NK-92 treated with Interleukin-12 subunit alpha and Interleukin-12 subunit beta, amount 100 ng/mL, for 24 hours (cell line): ENCODE measurements around the gene CRTAC1.
A peak's percentile ranks its signal among the peaks of the same experiment; 100 is the strongest.

ENCODE experiments used
- DNase-seq: peaks from one replicate; lab custom pipeline; 2025; lab: John Stamatoyannopoulos, UW

The CRTAC1 gene

GRCh38 chr10:97896756-97897358, 133.6 kb downstream of the CRTAC1 start:
- DNase-seq = no peak

DNA sequence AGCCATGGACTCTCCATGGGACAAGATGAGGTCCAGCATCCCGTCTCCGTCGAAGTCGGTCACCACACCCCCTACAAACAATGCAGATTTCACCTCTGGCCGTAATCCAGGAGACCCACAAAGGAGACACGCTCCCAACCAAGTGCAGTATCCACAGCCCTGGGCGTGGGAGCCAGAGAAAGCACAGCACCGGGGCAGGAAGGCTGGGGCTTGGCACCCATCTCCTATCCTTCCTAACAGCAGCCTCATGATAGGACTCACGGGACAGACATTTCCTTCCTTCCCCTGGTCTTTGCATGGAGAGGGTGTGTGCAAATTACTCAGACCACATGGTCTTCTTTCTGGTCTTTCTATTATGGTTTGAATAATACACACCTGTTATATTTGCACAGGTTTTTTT, 134.5 kb downstream of the CRTAC1 start:
- no peak for DNase-seq

DNA sequence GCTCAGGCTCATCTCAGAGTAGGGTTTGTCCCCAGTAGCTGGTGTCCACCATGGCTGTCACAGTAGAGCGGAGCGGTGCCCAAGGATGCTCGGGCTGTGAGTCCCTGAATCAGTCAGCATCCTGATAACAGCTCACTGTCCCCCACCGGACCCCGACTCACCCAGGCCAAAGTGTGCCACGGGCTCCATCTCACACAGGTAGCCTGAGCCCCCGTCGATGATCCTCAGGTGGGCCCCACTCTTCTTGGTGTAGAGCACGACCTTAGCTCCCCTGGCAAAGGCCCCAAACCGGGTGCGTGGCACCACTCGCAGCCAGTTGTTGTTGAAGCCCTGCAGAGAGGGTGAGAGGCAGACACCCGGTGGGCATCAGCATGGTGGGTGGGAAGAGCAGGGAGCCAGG, 135.3 kb downstream of the CRTAC1 start:
- no peak for DNase-seq

- DNase-seq = no peak
Observed at GRCh38 chr10:97894092-97894491, 136.3 kb downstream of the CRTAC1 start.

GRCh38 chr10:97892939-97893338, 137.5 kb downstream of the CRTAC1 start:
- no peak for DNase-seq

GRCh38 chr10:97892506-97892905, 137.9 kb downstream of the CRTAC1 start:
- DNase-seq = no peak

DNA sequence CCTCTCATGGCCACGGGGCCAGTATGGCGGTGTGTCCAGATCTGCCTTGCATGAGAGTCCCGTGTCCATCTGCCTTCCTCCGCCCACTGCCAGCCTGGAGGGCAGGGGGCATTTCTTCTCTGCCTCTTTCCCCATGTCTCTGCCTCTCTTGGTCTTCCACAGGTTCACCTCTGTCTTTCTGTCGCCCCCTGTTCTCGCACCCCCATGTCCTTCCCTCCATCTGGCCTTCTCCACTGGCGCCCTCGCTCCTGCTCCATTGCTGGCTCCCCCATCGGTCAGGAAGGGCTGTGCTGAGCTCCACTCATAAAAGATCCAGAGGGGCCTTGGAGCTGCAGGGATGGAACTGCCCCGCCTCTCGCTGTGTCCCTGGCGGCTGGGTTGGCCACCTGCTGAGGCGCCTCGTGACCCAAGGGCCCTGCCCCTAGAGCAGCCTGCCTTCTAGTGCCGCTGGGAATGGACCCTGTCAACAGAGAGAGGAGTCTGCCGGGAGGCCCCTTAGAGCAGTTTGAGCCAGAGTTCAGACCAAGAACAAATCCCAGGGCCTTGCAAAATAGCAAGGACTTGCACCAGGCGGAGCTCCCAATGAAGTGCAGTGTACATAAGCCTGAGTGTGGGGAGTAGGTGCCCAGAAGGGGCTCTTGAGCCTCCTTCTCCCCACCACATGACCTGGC, 138.8 kb downstream of the CRTAC1 start:
- DNase-seq = no peak

GRCh38 chr10:97889461-97890265, 140.8 kb downstream of the CRTAC1 start:
- no peak for DNase-seq

DNA sequence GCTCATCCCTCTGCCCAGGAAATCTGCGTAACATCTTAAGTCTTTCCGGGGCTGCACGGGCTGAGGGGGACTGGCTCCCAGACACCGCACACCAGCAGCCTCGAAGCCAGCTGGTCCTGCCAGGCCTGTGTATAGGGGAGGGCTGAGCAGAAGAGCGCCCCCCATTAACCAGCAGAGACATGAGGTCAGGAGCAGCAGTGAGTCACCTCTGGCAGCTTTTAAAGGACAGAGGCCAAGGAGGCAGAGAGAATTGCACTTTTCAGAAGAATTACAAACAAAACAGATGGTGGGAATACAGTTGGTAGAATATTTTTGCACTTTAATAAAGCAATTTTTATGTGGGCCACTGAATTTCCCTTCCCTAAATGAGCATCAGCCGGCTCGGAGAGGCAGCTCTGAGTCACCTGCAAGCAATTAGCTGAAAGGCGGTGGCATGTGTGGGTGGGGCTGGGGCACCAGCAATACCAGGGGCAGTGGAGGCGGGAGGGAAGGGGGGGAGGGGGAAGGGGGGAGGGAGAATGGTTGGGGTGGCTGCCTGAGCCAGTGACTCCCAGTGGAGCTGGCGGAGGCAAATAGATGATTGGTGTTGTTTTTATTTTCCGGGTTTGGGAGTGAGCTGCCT, 141.7 kb downstream of the CRTAC1 start:
- no peak for DNase-seq

- no peak for DNase-seq
Observed at GRCh38 chr10:97888134-97888533, 142.3 kb downstream of the CRTAC1 start.

DNA sequence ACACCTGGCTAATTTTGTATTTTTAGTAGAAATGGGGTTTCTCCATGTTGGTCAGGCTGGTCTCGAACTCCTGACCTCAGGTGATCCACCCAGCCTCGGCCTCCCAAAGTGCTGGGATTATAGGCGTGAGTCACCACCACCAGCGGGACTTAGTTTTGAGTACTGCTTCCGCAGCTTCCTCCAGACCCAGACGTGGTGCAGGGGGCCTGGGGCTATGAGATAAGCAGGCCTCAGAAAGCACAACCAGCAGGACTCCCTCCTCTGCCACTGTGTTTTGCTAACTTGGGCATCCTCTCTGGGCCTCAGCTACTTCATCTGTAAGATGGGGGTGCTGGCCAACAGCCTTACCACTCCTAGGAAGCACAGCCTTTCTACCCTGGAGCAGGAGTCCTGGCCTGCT, 143.0 kb downstream of the CRTAC1 start:
- DNase-seq = no peak

GRCh38 chr10:97886286-97886685, 144.1 kb downstream of the CRTAC1 start:
- no peak for DNase-seq

- no peak for DNase-seq
Observed at GRCh38 chr10:97883092-97883485, 147.3 kb downstream of the CRTAC1 start.

DNA sequence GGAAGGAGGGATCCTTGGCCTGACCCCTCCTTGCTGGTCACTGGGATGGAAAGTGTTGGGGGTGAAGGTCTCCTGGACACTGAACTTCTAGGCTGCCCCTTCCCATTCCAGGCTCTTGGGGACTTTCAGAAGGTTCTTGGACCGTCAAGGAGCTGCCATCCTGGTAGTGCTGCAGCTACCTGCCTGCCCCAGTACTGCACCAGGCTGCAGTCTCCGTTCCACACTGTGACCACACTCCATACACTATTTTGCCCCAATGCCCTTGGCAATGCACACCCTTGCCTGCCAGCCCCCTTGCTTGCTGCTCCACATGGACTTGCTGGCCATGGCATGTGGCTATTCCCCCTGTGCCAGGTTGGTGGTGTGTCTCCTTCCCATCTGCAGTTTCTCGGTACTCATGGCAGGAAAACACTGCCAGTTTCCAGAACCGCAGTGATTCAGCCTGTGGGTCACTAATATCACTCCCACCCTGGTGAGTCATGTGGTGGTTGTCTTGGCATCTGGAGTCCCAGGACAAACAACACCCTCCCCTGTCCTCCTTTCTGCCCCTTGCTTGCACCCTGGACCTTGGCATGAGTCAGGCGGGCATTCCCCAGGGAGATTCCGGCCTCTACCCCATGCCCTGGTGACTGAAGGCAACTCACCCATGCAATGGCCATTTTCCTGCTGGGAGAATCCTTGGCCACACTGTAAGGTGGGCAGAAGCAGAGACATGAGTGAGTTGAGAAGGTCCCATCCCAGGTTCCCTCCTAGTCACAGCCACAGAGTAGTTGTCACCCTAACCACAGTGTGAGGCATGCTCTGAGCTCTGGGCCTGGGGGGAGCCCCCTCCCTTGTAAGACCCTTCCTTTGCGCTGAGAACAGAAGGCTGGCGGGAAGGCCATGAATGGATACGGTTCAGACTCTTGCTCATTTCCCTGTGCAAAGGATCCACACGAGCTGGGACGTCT, 148.0 kb downstream of the CRTAC1 start:
- DNase-seq = peak; percentile 56

GRCh38 chr10:97880109-97880508, 150.3 kb downstream of the CRTAC1 start:
- no peak for DNase-seq

DNA sequence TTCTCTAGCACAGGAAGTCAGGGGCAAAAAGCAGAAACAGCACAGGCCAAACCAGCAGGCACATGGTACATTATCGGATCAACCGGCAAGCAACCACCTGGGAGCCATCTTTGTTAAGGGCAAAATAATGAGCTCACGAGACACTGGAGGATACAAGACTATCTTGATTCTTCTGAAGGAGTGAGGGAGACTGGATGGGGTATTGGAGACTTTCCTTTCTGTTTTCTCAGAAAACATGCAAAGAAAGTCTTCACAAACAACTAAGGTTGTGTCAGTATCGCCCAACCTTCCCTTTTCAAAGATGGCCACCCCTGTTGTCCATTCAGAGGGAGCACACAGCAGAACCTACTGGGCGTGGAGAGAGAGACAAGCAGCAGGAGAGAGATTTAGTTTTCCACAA, 151.2 kb downstream of the CRTAC1 start:
- no peak for DNase-seq

GRCh38 chr10:97876402-97876801, 154.0 kb downstream of the CRTAC1 start:
- no peak for DNase-seq

- DNase-seq = no peak
Observed at GRCh38 chr10:97875391-97875790, 155.0 kb downstream of the CRTAC1 start.

DNA sequence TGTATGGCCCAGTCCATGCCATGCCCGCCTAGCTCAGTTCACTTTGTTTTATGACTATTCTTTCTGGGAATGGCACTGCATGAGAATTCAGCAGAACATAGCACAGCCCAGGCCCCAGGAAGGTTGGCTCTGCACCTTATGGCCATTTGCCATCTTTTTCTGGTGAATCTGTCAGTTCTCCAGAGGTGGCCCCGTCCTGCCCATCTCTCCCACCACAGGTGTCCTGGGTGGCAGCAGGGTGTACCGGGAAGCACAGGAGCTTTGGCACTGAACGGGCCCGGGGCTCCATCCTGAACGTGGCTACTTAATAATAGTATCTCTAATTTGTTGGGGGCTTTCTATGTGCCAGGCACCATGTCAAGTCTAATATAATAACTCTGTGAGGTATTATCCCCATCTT, 156.1 kb downstream of the CRTAC1 start:
- DNase-seq = no peak

DNA sequence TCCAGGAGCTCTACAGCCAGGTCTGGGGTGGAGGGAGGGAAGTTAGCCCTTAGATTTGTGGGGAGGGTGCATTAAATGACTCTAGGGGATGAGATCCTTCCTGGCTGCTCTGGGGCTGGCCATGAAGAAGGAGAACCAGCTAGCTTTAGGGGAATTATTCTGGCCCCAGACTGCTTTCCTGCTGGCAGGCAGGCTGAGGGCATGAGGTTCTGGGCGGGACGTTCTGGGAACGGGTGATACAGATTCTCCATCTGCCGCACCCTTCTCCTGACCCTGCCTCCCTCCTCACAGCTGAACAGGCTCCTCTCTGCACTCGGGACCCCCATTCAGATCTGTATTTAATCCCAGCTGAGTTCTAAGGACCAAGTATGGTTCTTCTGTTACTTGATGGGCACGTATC, 156.9 kb downstream of the CRTAC1 start:
- no peak for DNase-seq

DNA sequence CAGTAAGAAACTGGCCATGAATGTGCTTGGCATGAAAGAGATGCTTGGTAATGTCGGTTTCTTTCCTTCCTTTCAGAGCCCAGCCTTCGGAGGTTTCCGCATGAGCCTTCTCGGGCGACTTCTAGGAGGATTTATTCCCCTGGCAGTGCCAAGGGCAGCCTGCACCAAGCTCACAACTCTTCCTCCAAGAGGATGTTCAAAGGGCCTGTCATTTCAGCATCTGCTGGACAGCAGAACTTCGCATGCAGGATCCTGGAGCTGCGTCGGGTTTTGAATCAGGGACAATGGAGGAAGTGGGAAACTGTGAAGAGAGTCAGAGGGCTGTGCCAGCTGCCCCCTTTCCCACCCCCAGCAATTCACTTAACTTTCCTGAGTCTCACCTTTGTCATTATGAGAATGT, 159.4 kb downstream of the CRTAC1 start:
- DNase-seq = no peak
